ENCODE data around the gene CCNG2.

DNA sequence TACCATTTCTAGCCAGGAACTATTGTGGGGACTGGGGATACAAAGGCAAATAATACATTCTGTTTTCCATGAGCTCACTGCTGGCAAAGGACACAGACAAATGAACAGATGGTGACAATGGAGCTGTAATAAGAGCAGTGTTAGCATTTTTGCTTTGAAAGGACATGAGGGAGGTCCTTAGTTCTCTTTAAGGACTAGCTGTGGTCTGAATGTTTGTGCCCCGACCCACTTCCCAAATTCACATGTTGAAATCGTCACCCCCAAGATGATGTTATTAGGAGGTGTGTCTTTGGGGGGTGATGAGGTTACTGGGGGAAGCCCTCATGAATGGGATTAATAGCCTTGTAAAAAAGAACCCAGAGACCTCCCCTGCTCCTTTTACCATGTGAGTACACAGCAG is 30.3 kb downstream of the CCNG2 start:
- no peak for TF ChIP-seq CTCF (IDR thresholded peaks at IDR 0.05)
- TF ChIP-seq POLR2A (IDR thresholded peaks at IDR 0.05) = no peak
